WTC11 (cell line): Measurements from ENCODE around the gene SOAT2. TPM values are rescaled to one million over a fixed set of nuclear protein-coding genes. Genes with fewer than 3 reads are reported as not detected.

ENCODE experiments used
- ATAC-seq: fragments of 200-7000 bp; cut with Tn5 transposase; 2 replicates; pipeline ENCODE4 v1.10.0; 2021; ENCODE audit warnings: mild to moderate bottlenecking, moderate library complexity
- CTCF ChIA-PET: fragments of 300-600 bp; sonication (Branson Sonifier 250); formaldehyde crosslinking; loops from one replicate; lab custom pipeline; 2021; ENCODE audit warnings: antibody characterized with exemption; lab: Charles Lee
- POLR2A ChIA-PET: fragments of 350-600 bp; sonication (Branson Sonifier 250); formaldehyde crosslinking; loops from one replicate; lab custom pipeline; 2021; ENCODE audit warnings: antibody characterized with exemption; lab: Charles Lee
- DNase-seq: peaks from one replicate; pipeline ENCODE4 v3.0.0; 2021; ENCODE audit warnings: low spot score
- H3K27ac Mint-ChIP-seq: 2 replicates; pipeline ENCODE4 v1.8.0; 2021; ENCODE audit warnings: mixed read lengths
- H3K27me3 Mint-ChIP-seq: 2 replicates; pipeline ENCODE4 v1.8.0; 2021; ENCODE audit warnings: low read depth, mild to moderate bottlenecking, moderate library complexity, mixed read lengths
- H3K36me3 Mint-ChIP-seq: 2 replicates; pipeline ENCODE4 v1.8.0; 2021; ENCODE audit warnings: mixed read lengths
- H3K4me1 Mint-ChIP-seq: 2 replicates; pipeline ENCODE4 v1.8.0; 2022; ENCODE audit warnings: mixed read lengths
- H3K4me3 Mint-ChIP-seq: 2 replicates; pipeline ENCODE4 v1.8.0; 2021; ENCODE audit warnings: mild to moderate bottlenecking, moderate library complexity, mixed read lengths
- H3K9me3 Mint-ChIP-seq: 2 replicates; pipeline ENCODE4 v1.8.0; 2021; ENCODE audit warnings: mixed read lengths
- AR ChIP-seq: fragments of 250-450 bp; sonication (Bioruptor Pico); IDR thresholded peaks from 2 replicates; pipeline ENCODE4 v1.9.0; 2021; ENCODE audit warnings: mild to moderate bottlenecking
- ATF2 ChIP-seq: sonication (generic); formaldehyde crosslinking; IDR thresholded peaks from 2 replicates; pipeline ENCODE4 v1.8.1; 2022; ENCODE audit warnings: low read depth, missing genetic modification reagents, borderline replicate concordance
- ATF6 ChIP-seq: sonication (generic); formaldehyde crosslinking; IDR thresholded peaks from 2 replicates; pipeline ENCODE4 v1.8.1; 2023; ENCODE audit warnings: mild to moderate bottlenecking, missing genetic modification reagents
- FOXJ3 ChIP-seq: sonication (generic); formaldehyde crosslinking; IDR thresholded peaks from 2 replicates; pipeline ENCODE4 v1.9.0; 2021; ENCODE audit warnings: missing genetic modification reagents, mild to moderate bottlenecking, borderline replicate concordance
- GTF2I ChIP-seq: fragments of 250-450 bp; sonication (Bioruptor Pico); conservative IDR thresholded peaks from 2 replicates; pipeline ENCODE4 v1.4.0; 2021; ENCODE audit warnings: mild to moderate bottlenecking
- MLX ChIP-seq: sonication (generic); formaldehyde crosslinking; IDR thresholded peaks from 2 replicates; pipeline ENCODE4 v1.8.1; 2023; ENCODE audit warnings: mild to moderate bottlenecking, missing genetic modification reagents, moderate library complexity
- NFE2L1 ChIP-seq: sonication (generic); formaldehyde crosslinking; IDR thresholded peaks from 2 replicates; pipeline ENCODE4 v1.8.1; 2023; ENCODE audit warnings: missing genetic modification reagents
- NR1H2 ChIP-seq: sonication (generic); formaldehyde crosslinking; IDR thresholded peaks from 2 replicates; pipeline ENCODE4 v1.9.0; 2021; ENCODE audit warnings: mild to moderate bottlenecking, moderate library complexity, missing genetic modification reagents
- OVOL2 ChIP-seq: fragments of 250-450 bp; sonication (Bioruptor Pico); IDR thresholded peaks from 2 replicates; pipeline ENCODE4 v1.9.0; 2021; ENCODE audit warnings: mild to moderate bottlenecking, borderline replicate concordance
- SMAD4 ChIP-seq: sonication (generic); formaldehyde crosslinking; IDR thresholded peaks from 2 replicates; pipeline ENCODE4 v1.8.0; 2022; ENCODE audit warnings: mild to moderate bottlenecking, missing genetic modification reagents
- SOX15 ChIP-seq: fragments of 250-450 bp; sonication (Bioruptor Pico); IDR thresholded peaks from 2 replicates; pipeline ENCODE4 v1.9.0; 2021; ENCODE audit warnings: mild to moderate bottlenecking
- ZNF138 ChIP-seq: sonication (generic); formaldehyde crosslinking; conservative IDR thresholded peaks from 2 replicates; pipeline ENCODE4 v1.8.1; 2022; ENCODE audit warnings: mild to moderate bottlenecking, moderate library complexity, missing genetic modification reagents
- ZNF416 ChIP-seq: fragments of 250-450 bp; sonication (Bioruptor Pico); IDR thresholded peaks from 2 replicates; pipeline ENCODE4 v1.9.0; 2021; ENCODE audit warnings: mild to moderate bottlenecking, inconsistent platforms
- ZNF532 ChIP-seq: fragments of 250-450 bp; sonication (Bioruptor Pico); IDR thresholded peaks from 2 replicates; pipeline ENCODE4 v1.9.0; 2021; ENCODE audit warnings: mild to moderate bottlenecking, borderline replicate concordance
- ZNF671 ChIP-seq: fragments of 250-450 bp; sonication (Bioruptor Pico); IDR thresholded peaks from 2 replicates; pipeline ENCODE4 v1.8.0; 2021; ENCODE audit warnings: mild to moderate bottlenecking
- ZSCAN18 ChIP-seq: fragments of 250-450 bp; sonication (Bioruptor Pico); IDR thresholded peaks from 2 replicates; pipeline ENCODE4 v2.1.2; 2022; ENCODE audit warnings: mild to moderate bottlenecking, moderate library complexity
- total RNA-seq: library from RNA; stranded (reverse); gene quantifications from 3 replicates; pipeline ENCODE4 v1.2.3, GENCODE V29; 2021
- TF ChIP-seq, protein P1 (sequence below): sonication (generic); formaldehyde crosslinking; IDR thresholded peaks from 2 replicates; pipeline ENCODE4 v1.8.1; 2022; ENCODE audit warnings: mild to moderate bottlenecking, moderate library complexity, missing genetic modification reagents
- TF ChIP-seq, protein P2 (sequence below): sonication (generic); formaldehyde crosslinking; IDR thresholded peaks from 2 replicates; pipeline ENCODE4 v1.8.0; 2023; ENCODE audit warnings: missing genetic modification reagents
- TF ChIP-seq, protein P3 (sequence below): sonication (generic); formaldehyde crosslinking; IDR thresholded peaks from 2 replicates; pipeline ENCODE4 v1.8.1; 2022; ENCODE audit warnings: low read depth, mild to moderate bottlenecking, moderate library complexity, missing genetic modification reagents, borderline replicate concordance

Gene SOAT2
- total RNA-seq, 1 experiment from 2014 or later = not detected

- POLR2A ChIA-PET = no interaction called here
- CTCF ChIA-PET = interaction anchor here (1.0 to 2.2 kb wide), 4 partner anchors 15 to 84 kb away, joined by 3 to 6 read pairs (median 5); no protein-coding TSS in a partner anchor
- no peak for DNase-seq
These were observed 10.7 kb downstream of the SOAT2 start for GRCh38 chr12:53113951-53114350.

More at GRCh38 chr12:53113951-53114350, 10.7 kb downstream of the SOAT2 start:
- H3K4me1 Mint-ChIP-seq = 0 out of 2 replicates have a peak, but pooled peaks cover 2% of the 10 kb centered on the region
- peaks cover 23% of the 10 kb centered on the region for H3K27me3 Mint-ChIP-seq
- ATAC-seq = no peak
- TF ChIP-seq OVOL2 (CRISPR knock-in tag) (no peak), NR1H2 (CRISPR knock-in tag) (no peak), ATF6 (CRISPR knock-in tag) (no peak), NFE2L1 (CRISPR knock-in tag) (no peak), ZNF138 (no peak), SMAD4 (no peak), ZNF671 (CRISPR knock-in tag) (no peak), MLX (CRISPR knock-in tag) (no peak), ZNF532 (CRISPR knock-in tag) (no peak), GTF2I (CRISPR knock-in tag) (no peak), AR (no peak), SOX15 (CRISPR knock-in tag) (no peak), FOXJ3 (CRISPR knock-in tag) (no peak), ZSCAN18 (CRISPR knock-in tag) (no peak), ZNF416 (no peak), ATF2 (CRISPR knock-in tag) (no peak)
- TF ChIP-seq, protein P1, sequence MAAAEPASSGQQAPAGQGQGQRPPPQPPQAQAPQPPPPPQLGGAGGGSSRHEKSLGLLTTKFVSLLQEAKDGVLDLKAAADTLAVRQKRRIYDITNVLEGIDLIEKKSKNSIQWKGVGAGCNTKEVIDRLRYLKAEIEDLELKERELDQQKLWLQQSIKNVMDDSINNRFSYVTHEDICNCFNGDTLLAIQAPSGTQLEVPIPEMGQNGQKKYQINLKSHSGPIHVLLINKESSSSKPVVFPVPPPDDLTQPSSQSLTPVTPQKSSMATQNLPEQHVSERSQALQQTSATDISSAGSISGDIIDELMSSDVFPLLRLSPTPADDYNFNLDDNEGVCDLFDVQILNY (CRISPR knock-in tag) = no peak
- TF ChIP-seq, protein P2, sequence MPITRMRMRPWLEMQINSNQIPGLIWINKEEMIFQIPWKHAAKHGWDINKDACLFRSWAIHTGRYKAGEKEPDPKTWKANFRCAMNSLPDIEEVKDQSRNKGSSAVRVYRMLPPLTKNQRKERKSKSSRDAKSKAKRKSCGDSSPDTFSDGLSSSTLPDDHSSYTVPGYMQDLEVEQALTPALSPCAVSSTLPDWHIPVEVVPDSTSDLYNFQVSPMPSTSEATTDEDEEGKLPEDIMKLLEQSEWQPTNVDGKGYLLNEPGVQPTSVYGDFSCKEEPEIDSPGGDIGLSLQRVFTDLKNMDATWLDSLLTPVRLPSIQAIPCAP (CRISPR knock-in tag) = no peak
- TF ChIP-seq, protein P3, sequence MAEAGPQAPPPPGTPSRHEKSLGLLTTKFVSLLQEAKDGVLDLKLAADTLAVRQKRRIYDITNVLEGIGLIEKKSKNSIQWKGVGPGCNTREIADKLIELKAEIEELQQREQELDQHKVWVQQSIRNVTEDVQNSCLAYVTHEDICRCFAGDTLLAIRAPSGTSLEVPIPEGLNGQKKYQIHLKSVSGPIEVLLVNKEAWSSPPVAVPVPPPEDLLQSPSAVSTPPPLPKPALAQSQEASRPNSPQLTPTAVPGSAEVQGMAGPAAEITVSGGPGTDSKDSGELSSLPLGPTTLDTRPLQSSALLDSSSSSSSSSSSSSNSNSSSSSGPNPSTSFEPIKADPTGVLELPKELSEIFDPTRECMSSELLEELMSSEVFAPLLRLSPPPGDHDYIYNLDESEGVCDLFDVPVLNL = no peak
- TF ChIP-seq, all 79 proteins: peak for 0
- no peak overlapping the region for H3K4me3 Mint-ChIP-seq
- H3K36me3 Mint-ChIP-seq = no peaks in the 10 kb centered on the region; the same call in none of the 2 replicates
- no peak overlapping the region for H3K27ac Mint-ChIP-seq
- H3K9me3 Mint-ChIP-seq = peaks cover 10% of the 10 kb centered on the region
